Hepatocyte (in vitro differentiated cells): ENCODE data around the gene LRRC23. TPM values are rescaled to one million over a fixed set of nuclear protein-coding genes. Genes with fewer than 3 reads are reported as not detected.
A peak's percentile ranks its signal among the peaks of the same experiment; 100 is the strongest.

Source experiments
- DNase-seq: peaks from one replicate; pipeline ENCODE4 v3.0.0-alpha.2; 2016; ENCODE audit warnings: low spot score
- H2AFZ ChIP-seq: fragments of 200-600 bp; sonication (generic); 2 replicates; pipeline ENCODE4 v1.6.0; 2016; ENCODE audit warnings: antibody characterized with exemption, mild to moderate bottlenecking
- H3K27ac ChIP-seq: fragments of 200-600 bp; sonication (generic); 2 replicates; pipeline ENCODE4 v1.5.1; 2016; ENCODE audit warnings: mild to moderate bottlenecking
- H3K27me3 ChIP-seq: fragments of 200-600 bp; sonication (generic); 2 replicates; pipeline ENCODE4 v1.6.1; 2016
- H3K36me3 ChIP-seq: fragments of 200-600 bp; sonication (generic); replicated peaks from 2 replicates; pipeline ENCODE4 v1.5.1; 2016; ENCODE audit warnings: low read depth; ENCODE audit not compliant: insufficient read depth
- H3K4me1 ChIP-seq: fragments of 200-600 bp; sonication (generic); 2 replicates; pipeline ENCODE4 v1.5.1; 2016; ENCODE audit warnings: mild to moderate bottlenecking, moderate library complexity; ENCODE audit not compliant: insufficient read depth
- H3K4me2 ChIP-seq: fragments of 200-600 bp; sonication (generic); 2 replicates; pipeline ENCODE4 v1.6.0; 2016
- H3K4me3 ChIP-seq: fragments of 200-600 bp; sonication (generic); 2 replicates; pipeline ENCODE4 v1.5.1; 2016; ENCODE audit warnings: mild to moderate bottlenecking
- H3K79me2 ChIP-seq: fragments of 200-600 bp; sonication (generic); 2 replicates; pipeline ENCODE4 v1.6.0; 2017; ENCODE audit warnings: mild to moderate bottlenecking
- H3K9me2 ChIP-seq: fragments of 200-600 bp; sonication (generic); replicated peaks from 2 replicates; pipeline ENCODE4 v1.6.0; 2017; ENCODE audit warnings: mild to moderate bottlenecking; ENCODE audit not compliant: insufficient read depth
- H3K9me3 ChIP-seq: fragments of 200-600 bp; sonication (generic); 2 replicates; pipeline ENCODE4 v1.5.1; 2016; ENCODE audit warnings: low read depth, mild to moderate bottlenecking
- H4K20me1 ChIP-seq: fragments of 200-600 bp; sonication (generic); 2 replicates; pipeline ENCODE4 v1.6.0; 2016; ENCODE audit warnings: mild to moderate bottlenecking; ENCODE audit not compliant: insufficient read depth, poor library complexity, severe bottlenecking
- CTCF ChIP-seq: fragments of 200-600 bp; sonication (generic); IDR thresholded peaks from 2 replicates; pipeline ENCODE4 v1.5.1; 2016; ENCODE audit warnings: antibody characterized with exemption, mild to moderate bottlenecking; ENCODE audit not compliant: poor library complexity
- EZH2 ChIP-seq: fragments of 200-600 bp; sonication (generic); IDR thresholded peaks from 2 replicates; pipeline ENCODE4 v1.6.1; 2016; ENCODE audit warnings: antibody characterized with exemption, mild to moderate bottlenecking, borderline replicate concordance
- EZH2phosphoT487 ChIP-seq: fragments of 200-600 bp; sonication (generic); IDR thresholded peaks from one replicate; pipeline ENCODE4 v1.6.1; 2018; ENCODE audit warnings: antibody characterized with exemption, mild to moderate bottlenecking, low read depth, moderate library complexity; ENCODE audit not compliant: unreplicated experiment, severe bottlenecking
- WGBS: methylation state at CpG from one replicate; pipeline ENCODE4 v1.1.6; 2016; ENCODE audit warnings: low lambda C conversion rate; ENCODE audit errors: missing lambda C conversion rate; 5-methylcytosine and 5-hydroxymethylcytosine counted together
- polyA plus RNA-seq: library from polyadenylated mRNA; unstranded; fragments of >200 nt; fragmentation: Nextera tagmentation; extraction: Ambion mirVana; gene quantifications from 2 replicates; pipeline ENCODE4 v1.2.1, GENCODE V29; 2016
- total RNA-seq: library from RNA; depleted of rRNA; stranded (reverse); fragments of >200 nt; gene quantifications from 2 replicates; pipeline ENCODE4 v1.2.3, GENCODE V29; 2014

The LRRC23 gene
- total and polyA plus RNA-seq, 2 experiments from 2014 or later: 8.2 to 12.9 TPM

GRCh38 chr12:6944381-6945186 lies 40.0 kb downstream of the LRRC23 start:
- Histone ChIP-seq H2AFZ (peak overlapping the region; percentile 42), H3K27ac (peak overlapping the region; percentile 81), H3K9me3 (no peaks in the 10 kb centered on the region), H3K9me2 (no peaks in the 10 kb centered on the region), H3K27me3 (no peaks in the 10 kb centered on the region), H3K4me3 (peak overlapping the region; percentile 48), H3K4me2 (peak overlapping the region; percentile 88), H3K4me1 (peaks cover 19% of the 10 kb centered on the region), H3K79me2 (peaks cover 21% of the 10 kb centered on the region), H4K20me1 (no peaks in the 10 kb centered on the region), H3K36me3 (no peaks in the 10 kb centered on the region)
- DNase-seq: peak; percentile 96
- no peak for TF ChIP-seq EZH2phosphoT487
- TF ChIP-seq EZH2: no peak
- peak; percentile 81 for TF ChIP-seq CTCF
- WGBS: 4% methylated on average over 48 of the region's 48 CpGs

DNA sequence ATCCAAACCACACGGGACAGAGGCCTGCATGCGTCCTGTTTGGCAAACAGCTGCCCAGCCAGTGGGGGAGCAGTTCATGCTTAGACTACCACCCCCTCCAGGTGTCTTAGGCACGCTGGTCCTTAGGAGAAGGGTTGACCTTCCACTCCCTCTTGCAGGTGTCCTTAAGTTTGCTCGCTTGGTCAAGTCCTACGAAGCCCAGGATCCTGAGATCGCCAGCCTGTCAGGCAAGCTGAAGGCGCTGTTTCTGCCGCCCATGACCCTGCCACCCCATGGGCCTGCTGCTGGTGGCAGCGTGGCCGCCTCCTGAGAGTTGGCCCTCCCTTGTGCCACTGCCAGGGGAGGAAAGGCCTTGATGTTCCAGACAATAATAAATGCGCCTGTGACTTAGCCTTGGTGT lies 41.0 kb downstream of the LRRC23 start:
- Histone ChIP-seq H4K20me1 (no peaks in the 10 kb centered on the region), H3K4me1 (peaks cover 19% of the 10 kb centered on the region), H3K27ac (peak overlapping the region; percentile 81), H3K9me3 (no peaks in the 10 kb centered on the region), H3K4me2 (peak overlapping the region; percentile 88), H3K9me2 (no peaks in the 10 kb centered on the region), H2AFZ (no peak overlapping the region), H3K27me3 (no peaks in the 10 kb centered on the region), H3K36me3 (no peaks in the 10 kb centered on the region), H3K79me2 (peaks cover 18% of the 10 kb centered on the region), H3K4me3 (no peak overlapping the region)
- no peak for DNase-seq
- 86% methylated on average over 11 of the region's 11 CpGs for WGBS
- TF ChIP-seq CTCF: no peak
- no peak for TF ChIP-seq EZH2
- TF ChIP-seq EZH2phosphoT487: no peak

DNA sequence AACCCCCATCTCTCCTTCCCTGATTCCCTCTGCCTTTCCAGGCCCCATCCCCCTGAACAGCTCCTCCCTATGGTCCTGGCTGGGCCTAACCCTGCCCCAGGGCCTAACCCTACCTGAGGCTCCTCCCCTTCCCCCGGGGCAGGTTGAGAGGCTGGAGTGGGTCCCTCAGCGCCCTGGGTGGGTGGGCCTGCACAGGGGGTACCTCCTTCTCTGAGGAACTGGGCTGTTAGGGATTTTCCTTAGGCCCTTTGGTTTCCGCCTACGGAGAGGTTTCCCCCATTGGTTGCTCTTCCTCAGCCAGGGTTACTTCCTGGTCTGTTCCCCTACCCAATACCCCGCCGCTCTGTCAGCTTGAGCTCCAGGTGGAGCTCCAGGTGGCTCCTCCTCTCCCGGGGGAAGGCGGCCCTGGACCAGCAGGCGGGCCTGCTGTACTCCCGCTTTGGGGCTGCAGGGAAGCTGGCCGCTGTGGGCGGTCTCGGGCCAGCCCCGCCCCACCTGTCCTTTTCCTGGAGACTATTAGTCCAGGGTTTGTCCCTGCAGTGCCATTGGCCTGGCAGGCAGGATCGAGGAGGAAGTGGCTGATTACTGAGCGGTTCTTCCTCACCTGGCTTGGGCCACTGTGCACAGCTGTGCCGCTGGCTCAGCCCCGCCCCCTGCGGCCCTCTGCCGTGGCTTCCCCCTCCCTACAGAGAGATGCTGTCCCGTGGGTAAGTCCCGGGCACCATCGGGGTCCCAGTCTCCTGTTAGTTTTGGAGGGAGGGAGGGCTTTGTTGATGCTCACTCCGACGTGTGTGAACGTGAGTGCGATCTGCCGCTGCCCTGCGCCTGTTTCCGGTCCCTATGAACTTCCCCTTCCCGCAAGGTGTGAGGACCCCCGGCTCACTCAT lies 41.7 kb downstream of the LRRC23 start:
- peak; percentile 95 for DNase-seq
- Histone ChIP-seq H3K27me3 (no peaks in the 10 kb centered on the region), H3K4me2 (peak overlapping the region; percentile 88), H2AFZ (peak overlapping the region; percentile 36), H3K4me3 (peak overlapping the region; percentile 27), H3K79me2 (peaks cover 18% of the 10 kb centered on the region), H3K4me1 (peaks cover 19% of the 10 kb centered on the region), H3K27ac (peak overlapping the region; percentile 81), H3K36me3 (no peaks in the 10 kb centered on the region), H4K20me1 (no peaks in the 10 kb centered on the region), H3K9me3 (no peaks in the 10 kb centered on the region), H3K9me2 (no peaks in the 10 kb centered on the region)
- TF ChIP-seq CTCF (no peak), EZH2phosphoT487 (no peak), EZH2 (no peak)
- 15% methylated on average over 29 of the region's 32 CpGs for WGBS
